Peyer's patch (tissue), 4 donors: ENCODE data around the gene EFCAB5. TPM values are rescaled to one million over a fixed set of nuclear protein-coding genes. Genes with fewer than 3 reads are reported as not detected.

Experiments
- DNase-seq, 3 donors: peaks; one replicate each; pipeline ENCODE4 v3.0.0-alpha.2; 2017 to 2019
- H3K27ac ChIP-seq, 4 donors: fragments of 200-600 bp; sonication (generic); one replicate each; pipeline ENCODE4 v1.5.1; 2016 to 2019
- H3K27me3 ChIP-seq, 2 donors: fragments of 200-600 bp; sonication (generic); one replicate each; pipeline ENCODE4 v1.5.1; 2019
- H3K36me3 ChIP-seq, 3 donors: fragments of 200-600 bp; sonication (generic); one replicate each; pipeline ENCODE4 v1.5.1; 2016 to 2019
- H3K4me1 ChIP-seq, 4 donors: fragments of 200-600 bp; sonication (generic); one replicate each; pipeline ENCODE4 v1.5.1; 2016 to 2019
- H3K4me3 ChIP-seq, 4 donors: fragments of 200-600 bp; sonication (generic); 1 replicate in 3 of 4; 2 replicates in 1 of 4; pipeline ENCODE4 v1.5.1; 2016 to 2019; ENCODE audit warnings: mild to moderate bottlenecking in 1 of 4
- H3K9me3 ChIP-seq, 4 donors: fragments of 200-600 bp; sonication (generic); one replicate each; pipeline ENCODE4 v1.5.1; 2016 to 2019; ENCODE audit warnings: mild to moderate bottlenecking in 1 of 4
- POLR2A ChIP-seq, 2 donors: fragments of 450-650 bp; IDR thresholded peaks; one replicate each; pipeline ENCODE4 v1.5.1; 2017; ENCODE audit warnings: antibody characterized with exemption in 2 of 2, mild to moderate bottlenecking in 2 of 2, moderate library complexity in 2 of 2
- total RNA-seq, 4 donors: library from RNA; depleted of rRNA; stranded (reverse); fragments of >200 nt; gene quantifications; one replicate each; pipeline ENCODE4 v1.1.0, GENCODE V29; 2016
- TF ChIP-seq, protein P1 (sequence below), 6 experiments: fragments of 450-650 bp in 4 of 6; fragments of 200-600 bp in 2 of 6; sonication (generic) in 1 of 6; IDR thresholded peaks; one replicate each; pipeline ENCODE4 v1.5.1; 2017 to 2019; ENCODE audit warnings: antibody characterized with exemption in 6 of 6, mild to moderate bottlenecking in 3 of 6, moderate library complexity in 1 of 6

The EFCAB5 gene
- total RNA-seq, 4 donors from 2014 or later = 0.53 to 5.8 (median 1.6) TPM

DNA sequence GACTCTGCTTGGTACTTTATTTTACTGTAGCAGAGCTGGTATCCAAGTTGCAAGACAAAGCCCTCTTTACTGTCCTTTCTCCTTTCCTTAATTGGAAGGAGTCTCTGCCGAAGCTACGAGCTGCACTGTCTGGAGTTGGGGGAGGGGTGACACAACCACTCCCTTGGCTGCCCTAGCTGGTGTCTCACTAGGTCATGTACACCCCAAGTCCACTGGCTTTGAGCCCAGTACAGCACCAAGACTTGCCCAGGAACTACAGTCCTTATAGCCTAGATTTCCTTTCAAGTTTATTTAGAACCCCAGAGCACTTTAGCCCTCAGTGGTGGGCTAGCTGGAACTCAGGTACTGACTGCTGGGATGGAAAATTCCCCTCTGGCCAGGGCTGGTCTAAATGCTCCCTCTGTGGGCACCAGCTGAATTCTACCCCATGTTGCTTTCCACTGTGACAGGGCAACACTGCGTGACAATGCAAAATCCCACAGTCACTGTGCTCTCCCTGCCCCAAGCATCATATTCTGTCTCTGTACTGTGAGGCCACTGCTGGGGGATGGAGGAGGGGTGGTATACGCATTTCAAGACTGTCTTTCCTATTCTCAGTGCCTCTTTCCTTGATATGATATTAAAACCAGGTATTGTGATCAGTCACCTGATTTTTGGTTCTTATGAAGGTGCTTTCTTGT is 18.4 kb downstream of the EFCAB5 start:
- no peak for TF ChIP-seq POLR2A (IDR thresholded peaks at IDR 0.05)
- TF ChIP-seq, protein P1, sequence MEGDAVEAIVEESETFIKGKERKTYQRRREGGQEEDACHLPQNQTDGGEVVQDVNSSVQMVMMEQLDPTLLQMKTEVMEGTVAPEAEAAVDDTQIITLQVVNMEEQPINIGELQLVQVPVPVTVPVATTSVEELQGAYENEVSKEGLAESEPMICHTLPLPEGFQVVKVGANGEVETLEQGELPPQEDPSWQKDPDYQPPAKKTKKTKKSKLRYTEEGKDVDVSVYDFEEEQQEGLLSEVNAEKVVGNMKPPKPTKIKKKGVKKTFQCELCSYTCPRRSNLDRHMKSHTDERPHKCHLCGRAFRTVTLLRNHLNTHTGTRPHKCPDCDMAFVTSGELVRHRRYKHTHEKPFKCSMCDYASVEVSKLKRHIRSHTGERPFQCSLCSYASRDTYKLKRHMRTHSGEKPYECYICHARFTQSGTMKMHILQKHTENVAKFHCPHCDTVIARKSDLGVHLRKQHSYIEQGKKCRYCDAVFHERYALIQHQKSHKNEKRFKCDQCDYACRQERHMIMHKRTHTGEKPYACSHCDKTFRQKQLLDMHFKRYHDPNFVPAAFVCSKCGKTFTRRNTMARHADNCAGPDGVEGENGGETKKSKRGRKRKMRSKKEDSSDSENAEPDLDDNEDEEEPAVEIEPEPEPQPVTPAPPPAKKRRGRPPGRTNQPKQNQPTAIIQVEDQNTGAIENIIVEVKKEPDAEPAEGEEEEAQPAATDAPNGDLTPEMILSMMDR (IDR thresholded peaks at IDR 0.05) = no peak
- H3K27me3 ChIP-seq = no peaks in the 10 kb centered on the region
- no peak overlapping the region for H3K27ac ChIP-seq
- no peak for DNase-seq
- no peak overlapping the region for H3K4me3 ChIP-seq
- no peaks in the 10 kb centered on the region for H3K9me3 ChIP-seq
- H3K4me1 ChIP-seq = no peaks in the 10 kb centered on the region
- H3K36me3 ChIP-seq = no peaks in the 10 kb centered on the region

DNA sequence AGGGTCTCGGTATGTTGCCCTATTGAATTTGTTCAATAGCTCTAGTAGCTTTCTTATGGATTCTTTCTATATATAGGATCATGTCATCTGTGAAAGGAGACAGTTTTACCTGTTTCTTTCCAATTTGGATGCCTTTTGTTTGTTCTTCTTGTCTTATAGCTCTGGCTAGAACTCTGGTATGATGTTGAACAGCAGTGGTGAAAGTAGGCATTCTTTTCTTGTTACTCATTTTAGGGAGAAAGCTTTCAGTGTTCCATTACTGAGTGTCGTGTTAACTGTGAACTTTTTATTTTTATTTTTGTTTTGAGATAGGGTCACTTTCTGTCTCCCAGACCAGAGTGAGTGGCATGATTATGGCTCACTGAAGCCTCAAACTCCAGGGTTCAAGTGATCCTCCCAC is 21.2 kb downstream of the EFCAB5 start:
- Histone ChIP-seq H3K27me3 (no peaks in the 10 kb centered on the region), H3K9me3 (no peaks in the 10 kb centered on the region), H3K4me1 (no peaks in the 10 kb centered on the region), H3K27ac (no peak overlapping the region), H3K4me3 (no peak overlapping the region), H3K36me3 (no peaks in the 10 kb centered on the region)
- TF ChIP-seq POLR2A (IDR thresholded peaks at IDR 0.05) = no peak
- TF ChIP-seq, protein P1 (IDR thresholded peaks at IDR 0.05) = no peak
- DNase-seq = no peak

DNA sequence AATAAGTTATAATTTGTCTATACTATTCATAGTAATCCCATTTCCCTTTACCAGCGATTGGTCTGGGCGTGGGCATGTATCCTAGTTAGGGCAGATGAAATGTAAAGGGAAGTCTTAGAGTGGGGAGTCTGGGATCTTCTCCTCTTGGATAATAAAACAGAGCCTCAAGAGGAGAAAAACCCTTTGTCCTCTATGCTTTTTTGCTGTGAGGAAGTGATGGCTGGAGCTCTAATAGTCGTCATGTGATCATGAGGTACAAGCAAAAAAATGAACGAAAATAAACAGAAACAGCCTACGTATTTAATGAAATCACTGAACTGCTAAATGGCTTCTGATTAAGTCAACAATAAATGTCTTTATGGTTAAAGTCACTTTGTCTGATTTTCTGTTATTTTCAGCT is 26.8 kb downstream of the EFCAB5 start:
- DNase-seq = no peak
- TF ChIP-seq POLR2A (IDR thresholded peaks at IDR 0.05) = no peak
- TF ChIP-seq, protein P1 (IDR thresholded peaks at IDR 0.05) = no peak

DNA sequence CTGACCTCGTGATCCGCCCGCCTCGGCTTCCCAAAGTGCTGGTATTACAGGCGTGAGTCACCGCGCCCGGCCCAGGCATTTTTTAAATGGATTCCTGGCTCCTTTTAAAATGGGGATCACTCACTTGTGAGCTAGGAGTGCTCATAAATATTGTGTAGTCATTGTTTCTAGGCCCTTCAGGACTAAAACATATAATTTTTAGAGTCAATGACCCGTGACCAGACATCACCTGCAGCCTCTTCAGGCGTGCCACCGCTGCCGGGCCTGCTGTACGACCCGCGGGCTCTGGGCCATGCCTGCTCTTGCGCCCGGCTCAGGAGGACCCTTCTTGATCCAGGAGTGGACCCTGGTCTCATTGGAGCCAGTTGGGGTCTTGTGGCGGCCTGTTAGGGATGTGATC is 30.8 kb downstream of the EFCAB5 start:
- TF ChIP-seq POLR2A (IDR thresholded peaks at IDR 0.05) = no peak
- no peaks in the 10 kb centered on the region for H3K36me3 ChIP-seq
- H3K27ac ChIP-seq = no peak overlapping the region
- H3K27me3 ChIP-seq = no peaks in the 10 kb centered on the region
- peaks cover 0 to 5% (median 0%) of the 10 kb centered on the region in 4 donors for H3K4me1 ChIP-seq
- no peaks in the 10 kb centered on the region for H3K9me3 ChIP-seq
- no peak for DNase-seq
- no peak overlapping the region for H3K4me3 ChIP-seq

More for the DNA sequence above, 26.8 kb downstream of the EFCAB5 start:
- H3K27me3 ChIP-seq = no peaks in the 10 kb centered on the region
- no peaks in the 10 kb centered on the region for H3K9me3 ChIP-seq
- H3K4me3 ChIP-seq = no peak overlapping the region
- peaks cover 0 to 5% (median 0%) of the 10 kb centered on the region in 4 donors for H3K4me1 ChIP-seq
- H3K27ac ChIP-seq = no peak overlapping the region
- no peaks in the 10 kb centered on the region for H3K36me3 ChIP-seq

DNA sequence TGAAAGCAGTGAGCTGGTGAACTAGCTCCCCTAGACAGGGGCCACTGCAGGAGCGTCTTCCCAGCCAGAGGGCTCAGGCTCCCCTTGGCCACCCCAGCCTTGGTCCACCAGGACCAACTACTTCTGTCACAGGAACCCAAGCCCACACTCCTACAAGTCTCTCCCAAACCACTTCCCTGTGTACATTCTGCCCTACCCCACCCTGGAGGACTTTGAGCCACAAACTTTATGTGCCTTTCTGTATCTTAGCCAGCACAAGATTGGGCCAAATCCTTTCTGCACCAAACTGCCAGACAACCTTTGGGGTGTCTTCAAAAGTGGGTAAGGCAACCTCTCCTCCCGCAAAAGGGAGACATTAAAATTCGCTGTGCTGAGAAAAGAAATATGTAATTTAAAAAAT is 31.6 kb downstream of the EFCAB5 start:
- Histone ChIP-seq H3K27me3 (no peaks in the 10 kb centered on the region), H3K27ac (no peak overlapping the region), H3K9me3 (no peaks in the 10 kb centered on the region), H3K4me3 (no peak overlapping the region), H3K4me1 (peaks cover 0 to 5% (median 0%) of the 10 kb centered on the region in 4 donors), H3K36me3 (no peaks in the 10 kb centered on the region)
- DNase-seq = no peak
- no peak for TF ChIP-seq POLR2A (IDR thresholded peaks at IDR 0.05)
- TF ChIP-seq, protein P1 (IDR thresholded peaks at IDR 0.05) = no peak

DNA sequence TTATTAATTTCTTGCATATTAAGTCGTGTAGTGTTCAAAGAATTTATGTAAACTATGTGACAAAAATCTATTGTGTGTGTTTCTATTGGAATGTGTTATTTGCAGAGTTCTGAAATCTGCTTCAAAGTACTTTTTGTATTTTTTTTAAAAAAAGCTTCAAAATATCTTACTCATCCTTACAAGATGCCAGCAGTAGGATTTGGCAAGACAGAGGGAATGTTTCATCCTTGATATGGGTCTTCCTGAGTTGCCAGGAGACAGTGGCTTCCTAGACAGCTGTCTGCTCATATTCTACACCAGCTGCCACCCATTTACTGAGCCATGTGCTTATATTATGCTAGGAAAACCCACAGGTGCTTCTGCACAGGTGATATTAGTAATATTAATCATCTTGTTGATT is 36.4 kb downstream of the EFCAB5 start:
- Histone ChIP-seq H3K27ac (no peak overlapping the region), H3K4me1 (peaks cover 0 to 2% (median 0%) of the 10 kb centered on the region in 4 donors), H3K9me3 (no peaks in the 10 kb centered on the region), H3K27me3 (no peaks in the 10 kb centered on the region), H3K36me3 (no peaks in the 10 kb centered on the region), H3K4me3 (no peak overlapping the region)
- TF ChIP-seq, protein P1 (IDR thresholded peaks at IDR 0.05) = no peak
- no peak for TF ChIP-seq POLR2A (IDR thresholded peaks at IDR 0.05)
- DNase-seq = no peak
